Measurements from ENCODE around the gene CDKN2C.

DNA sequence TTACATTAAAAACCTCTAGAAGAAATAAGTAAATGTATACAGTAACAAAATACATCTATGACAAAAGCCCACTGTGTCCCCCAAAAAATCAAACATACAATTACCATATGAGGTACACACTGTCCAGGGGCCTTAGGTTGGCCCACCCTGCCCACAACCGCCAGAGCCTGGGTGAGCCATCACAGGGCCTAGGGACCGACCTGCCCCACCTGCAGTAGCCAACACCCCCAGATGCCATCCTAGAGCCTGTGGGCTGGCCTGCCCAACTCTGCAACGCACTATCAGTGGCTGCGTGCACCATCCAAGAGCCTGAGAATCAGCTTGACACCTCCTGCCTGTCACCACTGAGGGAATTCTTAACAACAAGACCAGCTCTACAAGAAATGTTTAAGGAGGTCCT, 49.0 kb upstream of the CDKN2C start:
- TF ChIP-seq POLR2AphosphoS5 (IDR thresholded peaks at IDR 0.05) = no peak
- TF ChIP-seq POLR2A (IDR thresholded peaks at IDR 0.05) = no peak

All from breast epithelium (tissue), 3 donors.